Ammon's horn (tissue), 1 donor: Measurements from ENCODE around the gene SMG1.
"Not testable (repeated sequence)": the region's sequence is repeated elsewhere in the genome, so short reads cannot be mapped to it uniquely, and the experiment has no call there.

ENCODE experiments used
- DNase-seq: peaks from one replicate; pipeline ENCODE4 v3.0.0-alpha.2; 2016; ENCODE audit warnings: low spot score

SMG1 gene

DNA sequence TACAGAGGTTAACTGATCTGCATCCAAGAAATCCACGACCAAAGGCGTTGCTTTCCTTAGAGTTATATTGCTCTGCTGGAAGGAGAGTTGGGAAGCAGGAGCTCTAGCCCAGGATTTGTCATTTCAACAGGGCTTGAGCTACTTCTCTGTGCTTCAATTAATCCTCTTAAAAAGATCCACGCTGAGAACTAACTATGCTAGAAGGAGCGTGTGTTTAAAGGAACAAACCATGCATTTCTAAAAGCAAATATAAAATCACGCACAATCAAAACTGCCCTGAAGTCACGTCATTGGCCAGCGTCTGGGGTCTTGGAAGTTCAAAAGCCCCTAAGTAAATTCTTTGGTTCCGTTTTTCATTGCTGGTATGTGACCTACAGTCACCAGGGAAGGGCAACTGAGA, 125.9 kb downstream of the SMG1 start:
- DNase-seq, result no peak

DNA sequence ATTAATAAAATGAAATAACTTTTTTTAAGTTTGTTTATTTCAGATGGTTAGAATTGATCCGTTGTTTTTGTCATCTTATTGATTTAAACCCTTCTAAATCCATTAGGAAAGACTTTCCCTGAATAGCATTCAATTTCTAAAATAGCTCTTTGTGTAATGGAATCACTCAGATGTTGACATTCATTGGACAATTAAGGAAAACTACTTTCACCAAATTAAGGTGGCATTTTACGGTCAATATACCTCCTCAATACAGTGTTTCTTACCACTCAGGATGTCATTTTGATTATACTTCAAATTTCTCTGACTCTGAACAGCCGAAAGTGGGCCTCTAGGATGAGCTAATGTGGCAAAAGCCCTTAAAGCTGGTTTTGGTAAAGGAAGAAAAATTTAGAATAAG, 126.7 kb downstream of the SMG1 start:
- DNase-seq, result no peak

DNA sequence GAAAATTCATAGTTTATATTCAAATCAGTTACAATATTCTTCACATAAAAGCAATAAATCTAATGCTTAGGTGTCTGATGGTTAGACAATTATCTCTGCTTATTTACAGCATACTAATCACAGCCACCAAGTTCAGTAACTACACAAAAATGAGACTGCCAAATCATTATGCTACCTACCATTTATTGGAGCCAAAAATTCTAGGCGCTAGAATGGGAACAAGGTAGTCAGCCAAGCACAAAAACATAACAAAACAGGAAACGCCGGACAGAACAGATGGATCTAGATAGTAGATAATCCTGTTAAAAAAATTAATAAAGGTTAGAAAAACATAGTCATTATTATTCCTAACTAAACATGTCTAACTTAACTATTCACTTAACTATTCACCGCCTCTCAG, 128.5 kb downstream of the SMG1 start:
- DNase-seq, result no peak

DNA sequence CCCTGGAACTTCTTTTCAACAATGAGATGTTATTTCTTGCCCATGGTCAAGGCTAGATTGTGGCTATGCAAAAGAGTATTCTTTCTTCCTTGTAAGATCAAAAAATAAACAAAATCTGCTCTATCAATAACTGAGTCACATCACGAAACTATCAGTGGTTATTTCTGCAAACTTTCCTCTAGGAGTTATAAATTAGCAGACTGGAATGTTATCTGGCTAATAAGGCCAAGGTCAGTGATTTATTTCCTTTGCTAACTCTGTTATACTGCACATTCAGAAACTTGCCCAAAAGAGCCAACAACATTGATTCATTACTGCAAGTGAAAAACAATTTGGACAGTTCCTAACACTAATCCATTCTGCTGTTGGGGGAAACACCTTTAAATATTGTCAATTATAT, 129.8 kb downstream of the SMG1 start:
- DNase-seq, result no peak

GRCh38 chr16:18792836-18793433, 133.3 kb downstream of the SMG1 start:
- DNase-seq, result no peak

GRCh38 chr16:18789850-18790706, 136.1 kb downstream of the SMG1 start, which contains the start of gene RPS15A:
TSS of gene RPS15A (minus strand) at chr16:18790334. CDS start at chr16:18789113, 1,221 bp downstream.
- peak; percentile 97 for DNase-seq

DNA sequence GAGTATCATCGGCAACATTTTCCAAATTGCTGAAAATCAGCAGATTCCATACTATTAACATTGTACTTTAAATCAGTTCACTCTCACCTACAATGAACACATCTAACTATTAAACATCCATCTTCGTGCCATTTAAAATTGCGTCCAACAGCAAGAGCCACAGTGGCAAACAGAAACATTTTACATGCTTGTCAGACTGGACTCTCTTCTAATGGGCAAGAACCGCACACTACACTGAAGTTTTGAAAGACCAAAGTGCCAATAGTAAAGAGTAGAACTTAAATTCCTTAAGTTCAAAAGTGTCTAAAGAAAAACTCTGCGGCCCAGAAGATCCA, 136.7 kb downstream of the SMG1 start:
- DNase-seq, result no peak

GRCh38 chr16:18788828-18789514, 137.2 kb downstream of the SMG1 start:
- DNase-seq, result no peak

- no peak for DNase-seq
Observed at GRCh38 chr16:18784917-18785623, 141.1 kb downstream of the SMG1 start.

DNA sequence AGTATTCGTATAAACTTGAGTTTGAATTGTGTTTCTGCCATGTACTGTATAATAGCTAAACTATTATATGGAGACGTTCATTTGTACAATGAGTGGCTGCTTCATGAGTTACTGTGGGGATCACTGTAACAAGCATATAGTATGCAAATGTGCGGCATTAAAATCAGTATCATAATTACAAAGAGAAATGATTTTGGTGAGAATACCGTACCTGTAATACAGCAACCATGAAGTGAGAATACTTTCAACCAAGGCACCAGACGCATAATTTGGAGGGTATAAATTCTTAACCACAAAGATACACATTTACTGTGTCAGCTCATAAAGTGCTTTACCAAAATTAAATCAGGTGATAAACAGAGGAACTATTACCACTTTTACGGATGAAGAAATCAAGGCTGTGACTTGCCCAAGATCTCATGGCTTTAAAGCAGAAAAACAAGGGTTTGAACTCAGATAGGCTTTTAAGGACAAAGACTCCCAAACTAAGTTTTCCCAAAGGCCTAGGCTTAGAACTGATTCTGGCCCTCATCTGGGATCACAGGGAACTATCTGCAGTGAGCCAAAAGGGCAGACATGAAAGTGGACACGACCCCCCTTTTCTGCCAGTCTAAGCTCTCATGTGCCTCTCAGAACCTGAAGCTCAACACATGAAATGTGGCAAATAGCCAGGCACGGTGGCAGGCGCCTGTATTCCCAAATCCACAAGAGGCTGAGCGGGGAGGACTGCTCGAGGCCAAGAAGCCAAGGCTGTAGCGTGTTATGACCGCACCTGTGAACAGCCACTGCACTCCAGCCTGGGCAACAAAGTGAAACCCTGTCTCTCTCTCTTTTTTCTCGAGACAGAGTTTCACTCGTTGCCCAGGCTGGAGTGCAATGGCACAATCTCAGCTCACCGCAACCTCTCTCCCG, 142.5 kb downstream of the SMG1 start:
- DNase-seq, result no peak

DNA sequence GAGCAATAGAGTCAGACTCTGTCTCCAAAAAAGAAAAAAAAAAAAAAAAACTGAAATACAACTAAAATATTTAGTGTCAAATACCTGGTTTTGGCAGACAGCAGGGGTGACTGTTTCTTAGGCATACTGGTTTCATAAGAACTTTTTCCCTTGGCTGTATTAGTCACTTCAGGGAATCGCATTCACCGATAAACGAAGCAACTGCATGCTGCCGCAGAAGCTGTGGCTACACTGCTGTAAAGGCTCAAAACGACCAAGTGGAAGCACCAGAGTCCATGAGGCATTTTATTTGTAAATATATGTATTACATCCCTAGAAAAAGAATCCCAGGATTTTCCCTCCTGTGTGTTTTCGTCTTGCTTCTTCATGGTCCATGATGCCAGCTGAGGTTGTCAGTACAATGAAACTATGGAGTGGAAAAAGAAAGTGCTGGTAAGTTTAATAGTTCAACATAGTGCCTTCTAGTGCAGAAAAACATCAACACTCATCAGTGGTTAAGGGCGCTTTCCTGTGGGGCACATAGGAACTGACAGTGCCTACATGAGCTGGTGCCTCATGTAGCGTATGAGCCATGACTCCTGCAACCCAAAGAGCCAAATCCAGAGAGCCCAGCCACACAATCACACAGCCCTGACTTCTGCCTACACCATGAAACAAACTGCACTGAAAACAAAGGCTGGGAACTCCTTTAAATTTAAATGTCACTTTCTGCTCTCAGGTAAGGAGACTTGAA, 143.3 kb downstream of the SMG1 start:
- DNase-seq, result no peak

GRCh38 chr16:18781232-18781631, 145.0 kb downstream of the SMG1 start:
- not testable (repeated sequence) for DNase-seq

DNA sequence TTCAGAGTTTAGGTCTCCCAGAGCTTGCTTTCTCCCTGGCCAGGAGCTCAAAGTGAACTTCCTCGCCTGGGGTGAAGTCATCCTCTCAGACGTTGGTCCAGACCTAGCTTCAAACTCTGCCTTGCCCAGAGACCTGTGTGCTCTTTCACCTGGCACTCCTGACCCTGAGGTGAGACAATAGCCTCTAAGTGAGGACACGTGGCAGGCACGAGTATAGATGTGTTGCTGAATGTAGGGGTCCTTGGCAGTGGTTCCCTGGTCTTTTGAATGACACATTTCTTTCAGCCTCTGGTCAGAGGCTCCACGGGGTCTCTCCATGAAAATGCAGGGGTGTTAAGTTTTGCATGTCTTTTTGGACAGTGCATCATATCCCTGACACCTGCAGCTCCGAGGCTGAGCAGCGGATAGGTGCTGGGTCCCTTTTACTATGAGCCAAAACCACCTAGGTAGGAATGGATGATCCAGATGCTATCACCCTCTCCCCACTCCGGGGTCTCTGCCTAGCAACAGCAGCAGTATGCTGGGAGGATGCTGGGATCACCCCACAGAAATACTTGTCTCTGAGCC, 145.7 kb downstream of the SMG1 start:
- not testable (repeated sequence) for DNase-seq

DNA sequence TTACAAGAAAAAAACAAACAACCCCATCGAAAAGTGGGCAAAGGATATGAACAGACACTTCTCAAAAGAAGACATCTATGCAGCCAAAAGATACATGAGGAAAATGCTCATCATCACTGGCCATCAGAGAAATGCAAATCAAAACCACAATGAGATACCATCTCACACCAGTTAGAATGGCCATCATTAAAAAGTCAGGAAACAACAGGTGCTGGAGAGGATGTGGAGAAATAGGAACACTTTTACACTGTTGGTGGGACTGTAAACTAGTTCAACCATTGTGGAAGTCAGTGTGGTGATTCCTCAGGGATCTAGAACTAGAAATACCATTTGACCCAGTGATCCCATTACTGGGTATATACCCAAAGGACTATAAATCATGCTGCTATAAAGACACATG, 148.5 kb downstream of the SMG1 start:
- DNase-seq, result not testable (repeated sequence)

DNA sequence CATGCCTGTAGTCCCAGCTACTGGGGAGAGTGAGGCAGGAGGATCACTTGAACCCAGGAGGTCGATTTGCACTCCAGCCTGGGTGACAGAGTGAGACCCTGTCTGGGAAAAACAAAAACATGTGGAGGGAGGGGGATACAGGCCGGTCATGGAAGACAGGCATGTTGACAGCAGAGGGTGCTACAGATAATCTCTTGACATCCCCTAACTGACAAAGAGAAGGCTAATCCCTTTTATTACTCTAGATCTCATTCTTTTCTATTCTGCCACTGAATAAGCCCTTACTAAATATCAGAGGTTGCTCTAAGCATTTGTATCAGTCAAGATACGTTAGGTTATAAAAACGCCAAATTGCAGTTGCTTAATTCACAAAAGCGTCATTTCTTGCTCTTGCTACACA, 149.9 kb downstream of the SMG1 start:
- not testable (repeated sequence) for DNase-seq

- DNase-seq, result not testable (repeated sequence)
Observed at GRCh38 chr16:18774651-18775050, 151.6 kb downstream of the SMG1 start.

DNA sequence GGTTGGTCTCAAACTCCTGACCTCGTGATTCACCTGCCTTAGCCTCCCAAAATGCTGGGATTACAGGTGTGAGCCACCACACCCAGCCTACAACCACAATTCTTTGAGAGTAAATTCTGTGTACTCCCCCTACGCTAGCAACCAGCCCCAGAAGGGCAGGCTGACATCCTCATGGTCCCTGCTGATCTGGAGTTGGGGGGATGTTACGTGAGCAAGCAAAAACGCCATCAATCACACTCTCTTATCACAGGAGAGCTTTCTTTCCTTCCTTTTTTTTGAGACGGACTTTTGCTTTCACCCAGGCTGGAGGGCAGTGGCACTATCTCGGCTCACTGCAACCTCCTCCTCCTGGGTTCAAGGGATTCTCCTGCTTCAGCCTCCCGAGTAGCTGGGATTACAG, 154.0 kb downstream of the SMG1 start:
- DNase-seq, result not testable (repeated sequence)

GRCh38 chr16:18770336-18770962, 155.8 kb downstream of the SMG1 start:
- DNase-seq, result not testable (repeated sequence)

GRCh38 chr16:18767217-18767616, 159.0 kb downstream of the SMG1 start:
- not testable (repeated sequence) for DNase-seq

GRCh38 chr16:18762713-18763112, 163.5 kb downstream of the SMG1 start:
- DNase-seq, result not testable (repeated sequence)
